ENCODE results near the gene ZDHHC19. TPM values are rescaled to one million over a fixed set of nuclear protein-coding genes. Genes with fewer than 3 reads are reported as not detected.
A peak's percentile ranks its signal among the peaks of the same experiment; 100 is the strongest.

Gene ZDHHC19
- total RNA-seq, 2 experiments from 2014 or later, result not detected

DNA sequence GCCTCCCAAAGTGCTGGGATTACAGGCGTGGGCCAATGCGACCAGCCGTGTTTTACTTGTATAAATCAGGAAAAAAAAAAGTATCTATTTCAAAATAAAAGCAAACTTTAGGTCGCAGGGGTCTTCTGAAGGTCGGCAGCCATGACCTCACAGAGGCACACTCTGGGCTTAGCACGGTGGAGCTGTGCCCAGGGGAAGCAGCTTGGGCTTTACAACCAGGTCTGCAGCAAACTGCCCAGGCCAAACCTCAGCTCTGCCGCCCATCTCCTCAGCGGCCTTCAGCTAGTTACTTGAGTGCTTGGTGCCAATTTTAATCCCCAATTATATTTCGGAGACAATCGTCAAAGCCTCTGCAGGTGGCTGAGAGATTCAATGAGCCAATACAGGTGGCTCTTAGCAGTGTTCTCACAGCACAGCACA lies 30.1 kb downstream of the ZDHHC19 start:
- H3K9me3 Mint-ChIP-seq, result no peaks in the 10 kb centered on the region
- H3K27me3 Mint-ChIP-seq, result no peaks in the 10 kb centered on the region
- DNase-seq (peak in 1 of 14 experiments; percentile 23), ATAC-seq (ENCODE audit: poor library complexity) (no peak)
- intact Hi-C loops (cut with DNase I, micrococcal nuclease), result loop anchor here in 1 of 2 experiments (10.0 kb wide), 1 partner anchor 186 kb away; no protein-coding TSS in a partner anchor
- Histone ChIP-seq H3K4me1 (ENCODE audit: insufficient read depth, low read length) (peaks cover 61% of the 10 kb centered on the region), H3K4me3 (ENCODE audit: low read length) (no peak overlapping the region), H3K36me3 (ENCODE audit: insufficient read depth, low read length) (no peaks in the 10 kb centered on the region), H3K9me3 (ENCODE audit: control insufficient read depth in 1 of 2, insufficient read depth in 1 of 2, low read length in 2 of 2) (no peaks in the 10 kb centered on the region), H3K27ac (ENCODE audit: low read depth in 1 of 2, low read length in 2 of 2) (peak overlapping the region in 1 of 2 donors; percentile 68), H3K27me3 (ENCODE audit: control insufficient read depth in 1 of 2, insufficient read depth in 2 of 2, low read length in 2 of 2) (no peaks in the 10 kb centered on the region)
- peaks cover 40% of the 10 kb centered on the region for H3K4me1 Mint-ChIP-seq (ENCODE audit: low read depth)
- POLR2A ChIA-PET, result interaction anchor here (0.7 to 3.3 kb wide), 5 partner anchors 12 to 110 kb away, joined by 3 to 28 read pairs (median 5); no protein-coding TSS in a partner anchor
- TF ChIP-seq, protein P1, sequence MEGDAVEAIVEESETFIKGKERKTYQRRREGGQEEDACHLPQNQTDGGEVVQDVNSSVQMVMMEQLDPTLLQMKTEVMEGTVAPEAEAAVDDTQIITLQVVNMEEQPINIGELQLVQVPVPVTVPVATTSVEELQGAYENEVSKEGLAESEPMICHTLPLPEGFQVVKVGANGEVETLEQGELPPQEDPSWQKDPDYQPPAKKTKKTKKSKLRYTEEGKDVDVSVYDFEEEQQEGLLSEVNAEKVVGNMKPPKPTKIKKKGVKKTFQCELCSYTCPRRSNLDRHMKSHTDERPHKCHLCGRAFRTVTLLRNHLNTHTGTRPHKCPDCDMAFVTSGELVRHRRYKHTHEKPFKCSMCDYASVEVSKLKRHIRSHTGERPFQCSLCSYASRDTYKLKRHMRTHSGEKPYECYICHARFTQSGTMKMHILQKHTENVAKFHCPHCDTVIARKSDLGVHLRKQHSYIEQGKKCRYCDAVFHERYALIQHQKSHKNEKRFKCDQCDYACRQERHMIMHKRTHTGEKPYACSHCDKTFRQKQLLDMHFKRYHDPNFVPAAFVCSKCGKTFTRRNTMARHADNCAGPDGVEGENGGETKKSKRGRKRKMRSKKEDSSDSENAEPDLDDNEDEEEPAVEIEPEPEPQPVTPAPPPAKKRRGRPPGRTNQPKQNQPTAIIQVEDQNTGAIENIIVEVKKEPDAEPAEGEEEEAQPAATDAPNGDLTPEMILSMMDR (IDR thresholded peaks at IDR 0.05), result no peak
- CTCF ChIA-PET, result interaction anchor here (0.8 to 3.0 kb wide), 5 partner anchors 15 to 306 kb away, joined by 3 to 13 read pairs (median 4); no protein-coding TSS in a partner anchor
- H3K36me3 Mint-ChIP-seq (ENCODE audit: low read depth), result no peaks in the 10 kb centered on the region
- H3K4me3 Mint-ChIP-seq, result peak overlapping the region; percentile 30
- H3K27ac Mint-ChIP-seq, result peak overlapping the region; percentile 96

DNA sequence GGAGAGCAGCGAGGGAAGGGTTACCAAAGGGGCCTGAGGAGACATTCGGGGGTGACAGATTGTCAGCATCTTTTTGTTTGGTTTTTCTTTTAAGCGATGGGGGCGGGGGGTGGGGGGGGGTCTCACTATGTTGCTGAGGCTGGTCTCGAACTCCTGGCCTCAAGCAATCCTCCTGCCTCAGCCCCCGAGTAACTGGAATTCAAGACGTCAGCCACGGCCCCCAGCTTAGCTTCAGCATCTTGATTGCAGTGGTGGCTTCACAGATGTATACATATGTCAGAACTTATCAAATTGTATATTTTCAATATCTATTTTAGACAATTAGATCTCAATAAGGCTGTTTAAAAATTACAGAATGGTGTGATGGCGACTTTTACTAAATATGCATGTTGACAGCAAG lies 30.9 kb downstream of the ZDHHC19 start:
- intact Hi-C loops (cut with DNase I, micrococcal nuclease), result loop anchor here in 1 of 2 experiments (10.0 kb wide), 1 partner anchor 186 kb away; no protein-coding TSS in a partner anchor
- peaks cover 40% of the 10 kb centered on the region for H3K4me1 Mint-ChIP-seq (ENCODE audit: low read depth)
- TF ChIP-seq, protein P1 (IDR thresholded peaks at IDR 0.05), result no peak
- peak overlapping the region; percentile 74 to 87 for H3K27ac ChIP-seq (ENCODE audit: low read depth in 1 of 2, low read length in 2 of 2)
- no peaks in the 10 kb centered on the region for H3K27me3 ChIP-seq (ENCODE audit: control insufficient read depth in 1 of 2, insufficient read depth in 2 of 2, low read length in 2 of 2)
- ATAC-seq (ENCODE audit: poor library complexity), result no peak
- ChIA-PET POLR2A (interaction anchor here (1.3 to 3.3 kb wide), 9 partner anchors 12 to 137 kb away, joined by 3 to 28 read pairs (median 7); partner anchors contain the start of genes DYNLT2B and TFRC), CTCF (interaction anchor here (1.0 to 3.0 kb wide), 6 partner anchors 7 to 107 kb away, joined by 3 to 13 read pairs (median 6); no protein-coding TSS in a partner anchor)
- DNase-seq, result no peak
- H3K36me3 Mint-ChIP-seq (ENCODE audit: low read depth), result no peaks in the 10 kb centered on the region
- H3K27ac Mint-ChIP-seq, result peak overlapping the region; percentile 96
- no peak overlapping the region for H3K4me3 Mint-ChIP-seq
- H3K9me3 ChIP-seq (ENCODE audit: control insufficient read depth in 1 of 2, insufficient read depth in 1 of 2, low read length in 2 of 2), result no peaks in the 10 kb centered on the region
- no peaks in the 10 kb centered on the region for H3K9me3 Mint-ChIP-seq
- no peaks in the 10 kb centered on the region for H3K27me3 Mint-ChIP-seq
- H3K4me1 ChIP-seq (ENCODE audit: insufficient read depth, low read length), result peaks cover 61% of the 10 kb centered on the region
- peak overlapping the region; percentile 42 for H3K4me3 ChIP-seq (ENCODE audit: low read length)
- no peaks in the 10 kb centered on the region for H3K36me3 ChIP-seq (ENCODE audit: insufficient read depth, low read length)

DNA sequence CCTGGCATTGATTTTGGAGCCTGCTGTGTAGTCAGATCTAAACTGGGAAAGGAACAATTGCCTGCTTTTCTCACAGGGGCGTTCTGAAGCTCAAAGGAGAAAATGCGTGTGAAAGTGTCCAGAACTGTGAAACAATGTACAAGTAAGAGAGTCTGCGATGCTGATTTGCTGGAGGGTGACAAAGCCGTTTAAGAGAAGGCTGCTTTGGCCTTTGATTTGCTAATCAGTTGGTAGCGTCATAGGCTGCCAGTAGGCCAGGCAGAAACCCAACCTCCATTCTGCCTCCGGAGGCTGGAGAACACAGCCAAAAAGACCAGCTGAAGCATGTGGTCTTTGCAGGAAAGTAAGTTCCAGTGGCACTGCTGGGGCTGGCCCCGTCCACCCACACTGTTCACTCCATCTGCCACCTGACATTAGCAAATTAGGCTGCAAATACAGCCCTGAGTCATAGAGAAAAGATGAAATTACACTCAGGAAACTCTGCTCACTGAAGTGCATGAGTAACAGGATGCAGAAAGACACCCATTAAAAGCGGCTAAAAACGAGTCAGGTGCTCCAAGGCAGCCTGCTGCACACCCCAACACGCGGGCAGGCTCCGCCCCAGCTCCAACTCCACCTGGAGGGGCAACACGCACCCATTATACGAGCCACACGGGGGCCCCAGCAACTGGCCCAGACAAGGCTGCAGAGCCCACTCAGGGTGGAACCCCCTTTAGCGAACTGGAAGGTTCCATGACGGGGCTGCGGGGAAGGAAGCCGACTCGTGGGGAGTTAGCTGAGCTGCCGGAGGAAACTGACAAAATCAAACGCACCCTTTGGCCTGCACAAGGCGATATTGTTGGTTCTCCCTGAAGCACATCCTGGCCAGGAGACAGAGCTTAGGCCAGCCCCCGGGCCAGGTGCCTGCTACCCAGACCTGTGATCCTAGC lies 31.6 kb downstream of the ZDHHC19 start:
- H3K4me1 ChIP-seq (ENCODE audit: insufficient read depth, low read length), result peaks cover 61% of the 10 kb centered on the region
- peak; percentile 88 for ATAC-seq (ENCODE audit: poor library complexity)

More for the DNA sequence above, 31.6 kb downstream of the ZDHHC19 start:
- CTCF ChIA-PET, result interaction anchor here (0.6 to 3.0 kb wide), 10 partner anchors 8 to 111 kb away, joined by 3 to 13 read pairs (median 4); no protein-coding TSS in a partner anchor
- peak overlapping the region; percentile 42 for H3K4me3 ChIP-seq (ENCODE audit: low read length)
- H3K27me3 ChIP-seq (ENCODE audit: control insufficient read depth in 1 of 2, insufficient read depth in 2 of 2, low read length in 2 of 2), result no peaks in the 10 kb centered on the region
- Mint-ChIP-seq H3K36me3 (ENCODE audit: low read depth) (no peaks in the 10 kb centered on the region), H3K27me3 (no peaks in the 10 kb centered on the region), H3K4me3 (peak overlapping the region; percentile 77), H3K27ac (peak overlapping the region; percentile 96), H3K9me3 (no peaks in the 10 kb centered on the region), H3K4me1 (ENCODE audit: low read depth) (peaks cover 40% of the 10 kb centered on the region)
- H3K9me3 ChIP-seq (ENCODE audit: control insufficient read depth in 1 of 2, insufficient read depth in 1 of 2, low read length in 2 of 2), result no peaks in the 10 kb centered on the region
- TF ChIP-seq, protein P1 (IDR thresholded peaks at IDR 0.05), result no peak
- peak; percentile 49 to 92 (median 78) for DNase-seq
- POLR2A ChIA-PET, result interaction anchor here (0.6 to 3.3 kb wide), 19 partner anchors 8 to 763 kb away, joined by 3 to 28 read pairs (median 4); partner anchors contain the start of genes DYNLT2B, FBXO45, NCBP2 and TFRC
- peak overlapping the region; percentile 74 to 87 for H3K27ac ChIP-seq (ENCODE audit: low read depth in 1 of 2, low read length in 2 of 2)
- intact Hi-C loops (cut with DNase I, micrococcal nuclease), result loop anchor here (1.0 to 10.0 kb wide), 3 partner anchors 40 to 185 kb away; partner anchors contain the start of gene TFRC (in 1 of the 2)
- H3K36me3 ChIP-seq (ENCODE audit: insufficient read depth, low read length), result no peaks in the 10 kb centered on the region

All from CD4-positive, alpha-beta T cell (primary cell).